Body of pancreas (tissue), 4 donors: Measurements from ENCODE around the gene ZNF281. TPM values are rescaled to one million over a fixed set of nuclear protein-coding genes. Genes with fewer than 3 reads are reported as not detected.

ENCODE experiments used
- ATAC-seq: fragments of 150-250 bp; one replicate; pipeline ENCODE4 v1.9.1; 2016
- DNase-seq, 4 donors: peaks; one replicate each; pipeline ENCODE4 v3.0.0-alpha.2; 2019
- H3K27ac ChIP-seq, 4 donors: fragments of 200-600 bp; sonication (generic); 1 replicate in 3 of 4; 2 replicates in 1 of 4; pipeline versions ENCODE4 v1.5.1 to v1.6.1; 2016 to 2019; ENCODE audit warnings: mild to moderate bottlenecking in 1 of 4, mixed read lengths in 1 of 4, moderate library complexity in 1 of 4
- H3K27me3 ChIP-seq, 2 donors: fragments of 200-600 bp; sonication (generic); one replicate each; pipeline ENCODE4 v1.6.0; 2016; ENCODE audit warnings: mild to moderate bottlenecking in 1 of 2
- H3K36me3 ChIP-seq, 2 donors: fragments of 200-600 bp; sonication (generic); replicated peaks in 1 of 2; 2 replicates each; pipeline ENCODE4 v1.5.1; 2016; ENCODE audit warnings: low read depth in 2 of 2; ENCODE audit not compliant: insufficient read depth in 1 of 2
- H3K4me1 ChIP-seq: fragments of 200-600 bp; sonication (generic); one replicate; pipeline ENCODE4 v1.6.0; 2016
- H3K4me3 ChIP-seq, 2 donors: fragments of 200-600 bp; sonication (generic); 1 replicate in 1 of 2; 2 replicates in 1 of 2; pipeline ENCODE4 v1.5.1; 2016 to 2019
- H3K9me3 ChIP-seq, 3 donors: fragments of 200-600 bp; sonication (generic); 1 replicate in 2 of 3; 2 replicates in 1 of 3; pipeline ENCODE4 v1.5.1; 2016
- POLR2A ChIP-seq, 3 donors: fragments of 450-650 bp; IDR thresholded peaks; one replicate each; pipeline ENCODE4 v1.6.1; 2016; ENCODE audit warnings: antibody characterized with exemption in 3 of 3, mild to moderate bottlenecking in 2 of 3
- WGBS, 2 donors: methylation state at CpG; one replicate each; pipeline ENCODE4 v1.1.5; 2017; 5-methylcytosine and 5-hydroxymethylcytosine counted together
- intact Hi-C: fragments of 100-400 bp; cut with DNase I; formaldehyde crosslinking; loops from one replicate; pipeline ENCODE4 v1.15.1; 2023
- total RNA-seq, 2 donors: library from RNA; depleted of rRNA; stranded (reverse); fragments of >200 nt; gene quantifications; one replicate each; pipeline ENCODE4 v1.1.0, GENCODE V29; 2016
- TF ChIP-seq, protein P1 (sequence below), 7 experiments: fragments of 450-650 bp in 4 of 7; fragments of 200-600 bp in 3 of 7; sonication (generic) in 3 of 7; IDR thresholded peaks; one replicate each; pipeline ENCODE4 v1.5.1; 2016 to 2019; ENCODE audit warnings: antibody characterized with exemption in 7 of 7

Gene ZNF281
- total RNA-seq, 2 donors from 2014 or later, result 6.5 to 7.9 TPM

GRCh38 chr1:200432586-200432985 is 22.8 kb upstream of the ZNF281 start:
- Histone ChIP-seq H3K4me1 (peaks cover 8% of the 10 kb centered on the region), H3K4me3 (no peak overlapping the region), H3K9me3 (no peaks in the 10 kb centered on the region), H3K27ac (no peak overlapping the region), H3K27me3 (no peaks in the 10 kb centered on the region), H3K36me3 (no peaks in the 10 kb centered on the region)
- 95 to 100% methylated on average over 1 of the region's 1 CpG for WGBS, 2 donors
- DNase-seq (no peak), ATAC-seq (no peak)
- TF ChIP-seq POLR2A (IDR thresholded peaks at IDR 0.05), result no peak
- TF ChIP-seq, protein P1, sequence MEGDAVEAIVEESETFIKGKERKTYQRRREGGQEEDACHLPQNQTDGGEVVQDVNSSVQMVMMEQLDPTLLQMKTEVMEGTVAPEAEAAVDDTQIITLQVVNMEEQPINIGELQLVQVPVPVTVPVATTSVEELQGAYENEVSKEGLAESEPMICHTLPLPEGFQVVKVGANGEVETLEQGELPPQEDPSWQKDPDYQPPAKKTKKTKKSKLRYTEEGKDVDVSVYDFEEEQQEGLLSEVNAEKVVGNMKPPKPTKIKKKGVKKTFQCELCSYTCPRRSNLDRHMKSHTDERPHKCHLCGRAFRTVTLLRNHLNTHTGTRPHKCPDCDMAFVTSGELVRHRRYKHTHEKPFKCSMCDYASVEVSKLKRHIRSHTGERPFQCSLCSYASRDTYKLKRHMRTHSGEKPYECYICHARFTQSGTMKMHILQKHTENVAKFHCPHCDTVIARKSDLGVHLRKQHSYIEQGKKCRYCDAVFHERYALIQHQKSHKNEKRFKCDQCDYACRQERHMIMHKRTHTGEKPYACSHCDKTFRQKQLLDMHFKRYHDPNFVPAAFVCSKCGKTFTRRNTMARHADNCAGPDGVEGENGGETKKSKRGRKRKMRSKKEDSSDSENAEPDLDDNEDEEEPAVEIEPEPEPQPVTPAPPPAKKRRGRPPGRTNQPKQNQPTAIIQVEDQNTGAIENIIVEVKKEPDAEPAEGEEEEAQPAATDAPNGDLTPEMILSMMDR (IDR thresholded peaks at IDR 0.05), result no peak
- intact Hi-C loops, result no loop called here

DNA sequence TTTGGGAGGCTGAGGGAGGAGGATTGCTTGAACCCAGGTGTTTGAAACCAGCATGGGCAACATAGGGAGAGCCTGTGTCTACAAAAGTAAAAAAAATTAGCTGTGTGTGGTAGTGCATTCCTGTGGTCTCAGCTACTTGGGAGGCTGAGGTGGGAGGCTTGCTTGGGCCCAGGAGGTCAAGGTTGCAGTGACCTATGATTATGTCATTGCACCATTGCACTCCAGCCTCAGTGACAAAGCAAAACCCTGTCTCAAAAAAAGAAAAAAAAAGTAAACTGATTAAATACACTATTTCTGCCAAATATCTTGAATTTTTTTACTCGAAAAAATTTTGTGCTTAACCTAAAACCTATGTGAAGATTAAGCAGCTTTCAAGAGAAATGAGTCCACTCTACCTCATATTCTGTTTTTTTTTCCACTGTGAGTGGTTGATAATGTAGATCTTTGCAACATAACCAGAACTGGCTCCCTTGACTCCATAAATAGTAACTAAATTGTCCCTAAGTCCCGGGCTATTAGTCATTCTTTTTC is 19.4 kb upstream of the ZNF281 start:
- no peak for TF ChIP-seq POLR2A (IDR thresholded peaks at IDR 0.05)
- TF ChIP-seq, protein P1 (IDR thresholded peaks at IDR 0.05), result no peak
- no peaks in the 10 kb centered on the region for H3K9me3 ChIP-seq
- H3K27ac ChIP-seq, result no peak overlapping the region
- intact Hi-C loops, result no loop called here
- ATAC-seq, result no peak
- H3K4me1 ChIP-seq, result peaks cover 7% of the 10 kb centered on the region
- no peaks in the 10 kb centered on the region for H3K27me3 ChIP-seq
- no peaks in the 10 kb centered on the region for H3K36me3 ChIP-seq
- 70 to 73% methylated on average over 2 of the region's 2 CpGs for WGBS, 2 donors
- H3K4me3 ChIP-seq, result no peak overlapping the region
- DNase-seq, result no peak

GRCh38 chr1:200428482-200429205 is 18.8 kb upstream of the ZNF281 start:
- H3K9me3 ChIP-seq, result no peaks in the 10 kb centered on the region
- intact Hi-C loops, result no loop called here
- H3K4me3 ChIP-seq, result no peak overlapping the region
- ATAC-seq (no peak), DNase-seq (no peak)
- 59 to 62% methylated on average over 4 of the region's 4 CpGs for WGBS, 2 donors
- H3K36me3 ChIP-seq, result no peaks in the 10 kb centered on the region
- no peak overlapping the region for H3K27ac ChIP-seq
- H3K27me3 ChIP-seq, result no peaks in the 10 kb centered on the region
- peaks cover under 1% of the 10 kb centered on the region for H3K4me1 ChIP-seq
- no peak for TF ChIP-seq POLR2A (IDR thresholded peaks at IDR 0.05)
- TF ChIP-seq, protein P1 (IDR thresholded peaks at IDR 0.05), result no peak

DNA sequence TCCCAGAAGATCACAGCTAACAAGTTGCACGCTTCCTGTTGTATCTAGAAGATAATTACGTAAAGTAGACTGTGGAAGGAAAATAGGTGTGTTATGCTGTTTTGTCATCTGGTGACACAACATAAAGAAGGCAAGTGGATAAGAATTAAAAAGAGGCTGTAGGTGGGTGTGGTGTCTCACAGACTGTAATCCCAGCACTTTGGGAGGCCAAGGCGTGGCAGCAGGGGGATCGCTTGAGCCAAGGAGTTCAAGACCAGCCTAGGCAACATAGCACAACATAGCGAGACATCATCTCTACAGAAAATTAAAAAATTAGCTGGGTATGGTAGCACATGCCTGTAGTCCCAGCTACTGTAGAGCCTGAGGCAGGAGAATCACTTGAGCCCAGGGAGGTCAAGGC is 17.9 kb upstream of the ZNF281 start:
- Histone ChIP-seq H3K36me3 (no peaks in the 10 kb centered on the region), H3K27ac (no peak overlapping the region), H3K27me3 (no peaks in the 10 kb centered on the region), H3K9me3 (no peaks in the 10 kb centered on the region), H3K4me3 (no peak overlapping the region), H3K4me1 (no peaks in the 10 kb centered on the region)
- no peak for ATAC-seq
- 91 to 94% methylated on average over 5 of the region's 5 CpGs for WGBS, 2 donors
- intact Hi-C loops, result no loop called here
- DNase-seq, result no peak
- TF ChIP-seq, protein P1 (IDR thresholded peaks at IDR 0.05), result no peak
- TF ChIP-seq POLR2A (IDR thresholded peaks at IDR 0.05), result no peak

- ATAC-seq (no peak), DNase-seq (no peak)
- WGBS, 2 donors, result 92 to 100% methylated on average over 2 of the region's 2 CpGs
- intact Hi-C loops, result no loop called here
- H3K4me3 ChIP-seq, result no peak overlapping the region
- H3K4me1 ChIP-seq, result no peaks in the 10 kb centered on the region
- TF ChIP-seq POLR2A (IDR thresholded peaks at IDR 0.05), result no peak
- TF ChIP-seq, protein P1 (IDR thresholded peaks at IDR 0.05), result no peak
- no peak overlapping the region for H3K27ac ChIP-seq
- H3K27me3 ChIP-seq, result no peaks in the 10 kb centered on the region
- no peaks in the 10 kb centered on the region for H3K9me3 ChIP-seq
- no peaks in the 10 kb centered on the region for H3K36me3 ChIP-seq
Observed at GRCh38 chr1:200426196-200426595, 16.4 kb upstream of the ZNF281 start.
